ENCODE measurements around the gene ARHGEF28. TPM values are rescaled to one million over a fixed set of nuclear protein-coding genes. Genes with fewer than 3 reads are reported as not detected.

ARHGEF28 gene
- total and polyA plus RNA-seq, 2 of the 13 experiments (the other 11 are each of a cell fraction or from before 2014, with no cell fraction given): 17.4 to 34.1 TPM

DNA sequence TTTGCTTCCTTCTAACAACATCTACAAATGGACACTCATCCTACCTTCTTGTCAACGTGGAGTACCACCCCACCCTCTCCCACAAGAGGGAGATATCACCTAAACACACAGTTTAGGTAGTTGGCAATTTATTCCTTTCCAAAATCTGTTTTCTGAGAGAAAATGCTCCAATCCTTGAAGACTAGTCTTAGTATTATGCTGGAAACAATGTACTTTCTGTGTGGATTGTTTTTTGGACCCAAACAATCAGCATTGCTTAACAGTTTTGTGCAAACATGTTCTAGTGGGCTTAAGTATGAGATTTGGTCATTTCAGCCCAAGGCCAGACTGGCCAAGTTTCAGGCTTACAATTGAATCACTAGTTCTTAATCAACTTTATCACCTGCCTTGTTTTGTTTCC, 359.1 kb downstream of the ARHGEF28 start (continued):
- no peak for TF ChIP-seq SAFB2 (CRISPR knock-in tag; IDR thresholded peaks at IDR 0.05; ENCODE audit: borderline replicate concordance, low read depth)
- no peak for TF ChIP-seq MLLT10 (CRISPR knock-in tag; IDR thresholded peaks at IDR 0.05)
- TF ChIP-seq, protein P1, sequence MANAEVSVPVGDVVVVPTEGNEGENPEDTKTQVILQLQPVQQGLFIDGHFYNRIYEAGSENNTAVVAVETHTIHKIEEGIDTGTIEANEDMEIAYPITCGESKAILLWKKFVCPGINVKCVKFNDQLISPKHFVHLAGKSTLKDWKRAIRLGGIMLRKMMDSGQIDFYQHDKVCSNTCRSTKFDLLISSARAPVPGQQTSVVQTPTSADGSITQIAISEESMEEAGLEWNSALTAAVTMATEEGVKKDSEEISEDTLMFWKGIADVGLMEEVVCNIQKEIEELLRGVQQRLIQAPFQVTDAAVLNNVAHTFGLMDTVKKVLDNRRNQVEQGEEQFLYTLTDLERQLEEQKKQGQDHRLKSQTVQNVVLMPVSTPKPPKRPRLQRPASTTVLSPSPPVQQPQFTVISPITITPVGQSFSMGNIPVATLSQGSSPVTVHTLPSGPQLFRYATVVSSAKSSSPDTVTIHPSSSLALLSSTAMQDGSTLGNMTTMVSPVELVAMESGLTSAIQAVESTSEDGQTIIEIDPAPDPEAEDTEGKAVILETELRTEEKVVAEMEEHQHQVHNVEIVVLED (CRISPR knock-in tag; IDR thresholded peaks at IDR 0.05; ENCODE audit: borderline replicate concordance): no peak
- TF ChIP-seq, protein P2, sequence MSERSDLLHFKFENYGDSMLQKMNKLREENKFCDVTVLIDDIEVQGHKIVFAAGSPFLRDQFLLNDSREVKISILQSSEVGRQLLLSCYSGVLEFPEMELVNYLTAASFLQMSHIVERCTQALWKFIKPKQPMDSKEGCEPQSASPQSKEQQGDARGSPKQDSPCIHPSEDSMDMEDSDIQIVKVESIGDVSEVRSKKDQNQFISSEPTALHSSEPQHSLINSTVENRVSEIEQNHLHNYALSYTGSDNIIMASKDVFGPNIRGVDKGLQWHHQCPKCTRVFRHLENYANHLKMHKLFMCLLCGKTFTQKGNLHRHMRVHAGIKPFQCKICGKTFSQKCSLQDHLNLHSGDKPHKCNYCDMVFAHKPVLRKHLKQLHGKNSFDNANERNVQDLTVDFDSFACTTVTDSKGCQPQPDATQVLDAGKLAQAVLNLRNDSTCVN (CRISPR knock-in tag; IDR thresholded peaks at IDR 0.05; ENCODE audit: borderline replicate concordance): no peak
- TF ChIP-seq RBM39 (IDR thresholded peaks at IDR 0.05; ENCODE audit: low read depth, low read length, poor library complexity, severe bottlenecking): no peak
- no peak for TF ChIP-seq FOSL1 (CRISPR knock-in tag; IDR thresholded peaks at IDR 0.05; ENCODE audit: borderline replicate concordance)
- TF ChIP-seq, protein P3, sequence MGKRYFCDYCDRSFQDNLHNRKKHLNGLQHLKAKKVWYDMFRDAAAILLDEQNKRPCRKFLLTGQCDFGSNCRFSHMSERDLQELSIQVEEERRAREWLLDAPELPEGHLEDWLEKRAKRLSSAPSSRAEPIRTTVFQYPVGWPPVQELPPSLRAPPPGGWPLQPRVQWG (CRISPR knock-in tag; IDR thresholded peaks at IDR 0.05; ENCODE audit: borderline replicate concordance, low read depth): no peak
- TF ChIP-seq SCMH1 (CRISPR knock-in tag; IDR thresholded peaks at IDR 0.05; ENCODE audit: borderline replicate concordance): no peak
- TF ChIP-seq ZNF274 (CRISPR knock-in tag; IDR thresholded peaks at IDR 0.05): no peak
- no peak for TF ChIP-seq ZNF552 (CRISPR knock-in tag; IDR thresholded peaks at IDR 0.05; ENCODE audit: borderline replicate concordance)
- no peak for TF ChIP-seq NR2F6 (IDR thresholded peaks at IDR 0.05)
- no peak for TF ChIP-seq NR2F6 (CRISPR knock-in tag; IDR thresholded peaks at IDR 0.05)
- no peak for TF ChIP-seq KLF15 (CRISPR knock-in tag; IDR thresholded peaks at IDR 0.05; ENCODE audit: borderline replicate concordance)
- no peak for TF ChIP-seq ZNF7 (CRISPR knock-in tag; IDR thresholded peaks at IDR 0.05)
- TF ChIP-seq ZNF780A (CRISPR knock-in tag; IDR thresholded peaks at IDR 0.05): no peak
- TF ChIP-seq, protein P4, sequence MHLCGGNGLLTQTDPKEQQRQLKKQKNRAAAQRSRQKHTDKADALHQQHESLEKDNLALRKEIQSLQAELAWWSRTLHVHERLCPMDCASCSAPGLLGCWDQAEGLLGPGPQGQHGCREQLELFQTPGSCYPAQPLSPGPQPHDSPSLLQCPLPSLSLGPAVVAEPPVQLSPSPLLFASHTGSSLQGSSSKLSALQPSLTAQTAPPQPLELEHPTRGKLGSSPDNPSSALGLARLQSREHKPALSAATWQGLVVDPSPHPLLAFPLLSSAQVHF (CRISPR knock-in tag; IDR thresholded peaks at IDR 0.05): no peak
- TF ChIP-seq ZNF605 (CRISPR knock-in tag; IDR thresholded peaks at IDR 0.05): no peak
- TF ChIP-seq, protein P5, sequence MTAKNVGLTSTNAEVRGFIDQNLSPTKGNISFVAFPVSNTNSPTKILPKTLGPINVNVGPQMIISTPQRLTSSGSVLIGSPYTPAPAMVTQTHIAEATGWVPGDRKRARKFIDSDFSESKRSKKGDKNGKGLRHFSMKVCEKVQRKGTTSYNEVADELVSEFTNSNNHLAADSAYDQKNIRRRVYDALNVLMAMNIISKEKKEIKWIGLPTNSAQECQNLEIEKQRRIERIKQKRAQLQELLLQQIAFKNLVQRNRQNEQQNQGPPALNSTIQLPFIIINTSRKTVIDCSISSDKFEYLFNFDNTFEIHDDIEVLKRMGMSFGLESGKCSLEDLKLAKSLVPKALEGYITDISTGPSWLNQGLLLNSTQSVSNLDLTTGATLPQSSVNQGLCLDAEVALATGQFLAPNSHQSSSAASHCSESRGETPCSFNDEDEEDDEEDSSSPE (CRISPR knock-in tag; IDR thresholded peaks at IDR 0.05): no peak
- TF ChIP-seq ZNF331 (CRISPR knock-in tag; IDR thresholded peaks at IDR 0.05): no peak
- no peak for TF ChIP-seq NFYC (CRISPR knock-in tag; IDR thresholded peaks at IDR 0.05)
- TF ChIP-seq TCF7 (IDR thresholded peaks at IDR 0.05; ENCODE audit: low read depth): no peak; the same call in 1 of the 2 replicates
- no peak for TF ChIP-seq NBN (conservative IDR thresholded peaks at IDR 0.05)
